Endometrium (tissue), 2 donors: ENCODE data around the gene STK32C.
"Not testable (repeated sequence)": the region's sequence is repeated elsewhere in the genome, so short reads cannot be mapped to it uniquely, and the experiment has no call there.

ENCODE experiments used
- FAIRE-seq: peaks from 2 replicates; lab custom pipeline; 2012; peaks lifted over from hg19 to GRCh38; lab: Jason Lieb, UNC
- donor health status: control.
- donor health status: control.

STK32C gene

GRCh38 chr10:132337854-132338253 is 30.1 kb upstream of the STK32C start:
- not testable (repeated sequence) for FAIRE-seq

GRCh38 chr10:132336919-132337407 is 29.2 kb upstream of the STK32C start:
- no peak for FAIRE-seq

GRCh38 chr10:132336064-132336746 is 28.5 kb upstream of the STK32C start:
- no peak for FAIRE-seq

- FAIRE-seq: no peak
Measured at GRCh38 chr10:132335189-132336063, 27.7 kb upstream of the STK32C start.

- no peak for FAIRE-seq
Measured at GRCh38 chr10:132334631-132335188, 27.0 kb upstream of the STK32C start.

GRCh38 chr10:132333386-132333785 is 25.6 kb upstream of the STK32C start:
- FAIRE-seq: no peak

GRCh38 chr10:132332433-132332754 is 24.6 kb upstream of the STK32C start:
- no peak for FAIRE-seq

GRCh38 chr10:132331601-132332432 is 24.1 kb upstream of the STK32C start, which contains the start of gene LRRC27:
TSS of gene LRRC27 (plus strand) at chr10:132332193. CDS start at chr10:132333525, 1,332 bp downstream.
- no peak for FAIRE-seq

- no peak for FAIRE-seq
Measured at GRCh38 chr10:132330486-132330833, 22.7 kb upstream of the STK32C start.

- FAIRE-seq: no peak
Measured at GRCh38 chr10:132329565-132330485, 22.1 kb upstream of the STK32C start.

- FAIRE-seq: no peak
Measured at GRCh38 chr10:132328738-132329137, 21.0 kb upstream of the STK32C start.

- FAIRE-seq: no peak
Measured at GRCh38 chr10:132328106-132328505, 20.4 kb upstream of the STK32C start.

- FAIRE-seq: no peak
Measured at GRCh38 chr10:132326925-132327324, 19.2 kb upstream of the STK32C start.

GRCh38 chr10:132326344-132326889 is 18.7 kb upstream of the STK32C start:
- FAIRE-seq: no peak

- FAIRE-seq: no peak
Measured at GRCh38 chr10:132324186-132324585, 16.4 kb upstream of the STK32C start.

- no peak for FAIRE-seq
Measured at GRCh38 chr10:132322586-132323048, 14.9 kb upstream of the STK32C start.

GRCh38 chr10:132321726-132322125 is 14.0 kb upstream of the STK32C start:
- no peak for FAIRE-seq

- no peak for FAIRE-seq
Measured at GRCh38 chr10:132320654-132321469, 13.1 kb upstream of the STK32C start.

GRCh38 chr10:132319853-132320653 is 12.3 kb upstream of the STK32C start:
- no peak for FAIRE-seq
